Keratinocyte (primary cell): ENCODE results near the gene GJE1.

ENCODE experiments used
- CTCF ChIP-seq, 3 experiments: IDR thresholded peaks in 1 of 3; conservative IDR thresholded peaks in 1 of 3; optimal IDR thresholded peaks in 1 of 3; 2 replicates in 2 of 3; 3 replicates in 1 of 3; pipeline versions ENCODE3 to v1.5.1; 2011; ENCODE audit warnings: low read length in 3 of 3, mild to moderate bottlenecking in 3 of 3, moderate library complexity in 2 of 3, control low read depth in 1 of 3, inconsistent platforms in 1 of 3; ENCODE audit not compliant: insufficient read depth in 2 of 3; ENCODE audit errors: extremely low read depth in 1 of 3
- EZH2 ChIP-seq: IDR thresholded peaks from one replicate; pipeline ENCODE4 v1.6.1; 2012; ENCODE audit warnings: inconsistent platforms, mild to moderate bottlenecking, low read length, moderate library complexity

- TF ChIP-seq CTCF (optimal IDR thresholded peaks at IDR 0.05 in 1 of 3, IDR thresholded peaks at IDR 0.05 in 1 of 3, conservative IDR thresholded peaks at IDR 0.05 in 1 of 3; ENCODE audit: extremely low read depth in 1 of 3, insufficient read depth in 2 of 3, low read length in 3 of 3) (no peak), EZH2 (no peak)
Measured at GRCh38 chr6:142118925-142119324, 13.8 kb upstream of the GJE1 start.
